ENCODE results near the gene WRNIP1. TPM values are rescaled to one million over a fixed set of nuclear protein-coding genes. Genes with fewer than 3 reads are reported as not detected.

The WRNIP1 gene
- total and polyA plus RNA-seq, 2 of the 8 experiments (the other 6 are each of a cell fraction or from before 2014, with no cell fraction given) = 38.2 to 39.2 TPM

DNA sequence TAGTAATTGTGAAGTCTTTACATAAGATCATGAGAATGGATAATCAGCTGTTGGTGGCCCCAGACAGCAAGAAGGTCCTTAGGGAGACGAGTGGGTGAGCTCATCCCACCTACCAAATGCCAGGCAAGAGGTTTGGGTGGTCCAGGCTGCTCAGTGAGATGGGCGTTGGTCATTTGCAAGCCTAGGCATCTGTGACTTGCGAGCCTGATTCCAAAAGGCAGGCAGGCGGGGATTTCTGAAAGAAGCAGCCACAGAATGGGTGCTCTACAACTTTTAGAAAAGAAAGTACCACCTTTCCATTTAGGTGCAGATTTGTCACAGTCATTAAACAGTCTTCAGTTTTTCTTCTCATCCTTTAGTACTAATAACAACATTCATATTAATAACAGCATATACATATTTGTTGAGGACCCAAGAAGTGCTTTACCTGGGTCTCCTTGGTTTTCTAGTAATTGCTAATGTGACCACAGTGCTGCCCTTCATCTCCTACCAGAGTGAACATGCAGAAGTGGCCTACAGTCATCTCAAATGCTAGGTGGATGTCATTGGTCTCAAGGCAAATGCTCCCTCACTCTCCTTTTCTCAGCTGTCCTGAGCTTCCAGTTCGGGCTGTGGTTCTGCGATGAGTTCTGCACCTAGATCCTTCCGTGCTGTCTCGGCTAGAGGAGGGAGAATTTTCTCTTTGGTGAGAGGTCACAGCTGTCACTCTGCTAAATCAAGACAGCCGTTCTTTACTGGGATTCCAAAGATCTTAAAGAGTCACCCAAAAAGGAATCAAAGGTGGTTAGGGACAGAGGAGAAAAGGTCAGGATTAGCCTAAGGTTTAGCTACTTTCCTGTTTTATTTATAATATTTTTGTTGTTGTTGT, 2.7 kb downstream of the WRNIP1 start:
- Histone ChIP-seq H4K20me1 (replicated peaks in 1 of 2; ENCODE audit: control insufficient read depth in 1 of 2, insufficient read depth in 2 of 2, low read length in 2 of 2) (peaks cover 14 to 22% of the 10 kb centered on the region in 2 experiments), H3K27me3 (replicated peaks in 1 of 4; ENCODE audit: control insufficient read depth in 3 of 4, extremely low read depth in 1 of 4, insufficient read depth in 3 of 4, low read length in 3 of 4) (no peaks in the 10 kb centered on the region), H2BK20ac (ENCODE audit: low read length) (no peak overlapping the region), H3K36me3 (ENCODE audit: control insufficient read depth in 2 of 4, insufficient read depth in 4 of 4, low read length in 3 of 4) (peaks cover 0 to 19% (median 1%) of the 10 kb centered on the region in 4 experiments; a peak in 2 of 8 replicates), H3K4me1 (replicated peaks in 1 of 4; ENCODE audit: control insufficient read depth in 3 of 4, insufficient read depth in 4 of 4, low read length in 3 of 4) (peaks cover 0 to 11% (median 8%) of the 10 kb centered on the region in 4 experiments; a peak in 4 of 7 replicates), H3K4me3 (ENCODE audit: extremely low read depth in 1 of 4, insufficient read depth in 2 of 4, low read depth in 3 of 4, low read length in 4 of 4) (peak overlapping the region; percentile 36 to 94 (median 60); a peak in 7 of 8 replicates), H2BK120ac (replicated peaks; ENCODE audit: low read depth, low read length) (no peak overlapping the region), H4K91ac (replicated peaks; ENCODE audit: insufficient read length, low read length) (no peak overlapping the region), H4K5ac (ENCODE audit: insufficient read length, low read depth, low read length) (no peak overlapping the region), H3K23me2 (ENCODE audit: low read depth, low read length) (peaks cover 11% of the 10 kb centered on the region), H2AK5ac (ENCODE audit: low read depth, low read length) (no peak overlapping the region), H4K8ac (ENCODE audit: extremely low read depth, insufficient read depth, low read length) (no peak overlapping the region), H2BK15ac (ENCODE audit: low read length) (no peak overlapping the region), H3K9me3 (ENCODE audit: insufficient read depth in 2 of 2, low read depth in 1 of 2, low read length in 1 of 2) (no peaks in the 10 kb centered on the region), H2AFZ (ENCODE audit: low read length) (no peak overlapping the region), H2BK5ac (ENCODE audit: low read depth, low read length) (no peak overlapping the region), H3K56ac (replicated peaks; ENCODE audit: insufficient read length, low read depth, low read length) (no peak overlapping the region), H3K79me2 (ENCODE audit: control insufficient read depth in 1 of 2, insufficient read depth in 2 of 2, low read length in 2 of 2) (peaks cover 16 to 68% of the 10 kb centered on the region in 2 experiments), H3K4ac (replicated peaks; ENCODE audit: insufficient read length, low read depth, low read length) (no peak overlapping the region), H3K18ac (ENCODE audit: extremely low read depth, low read length) (no peak overlapping the region), H3K14ac (ENCODE audit: insufficient read length) (no peak overlapping the region), H2BK12ac (ENCODE audit: low read depth, low read length) (no peak overlapping the region), H3K27ac (ENCODE audit: low read depth, low read length) (no peak overlapping the region), H3K79me1 (ENCODE audit: low read depth, low read length) (peaks cover 24% of the 10 kb centered on the region), H3K9ac (replicated peaks in 1 of 4; ENCODE audit: extremely low read depth in 1 of 4, low read depth in 3 of 4, low read length in 3 of 4) (peak overlapping the region in 1 of 4 experiments; percentile 56; a peak in 1 of 7 replicates), H3K4me2 (ENCODE audit: insufficient read depth in 1 of 2, low read depth in 2 of 2, low read length in 2 of 2) (peak overlapping the region; percentile 83 to 88), H3K23ac (ENCODE audit: insufficient read length) (no peak overlapping the region)
- FAIRE-seq = no peak
- ChIA-PET CTCF (ENCODE audit: partially characterized antibody) (interaction anchor here (0.8 to 3.9 kb wide), 11 partner anchors 9 to 195 kb away, joined by 3 to 20 read pairs (median 4); partner anchors contain the start of genes MYLK4 and SERPINB1), POLR2A (ENCODE audit: partially characterized antibody) (interaction anchor here (1.2 to 5.6 kb wide), 6 partner anchors 9 to 296 kb away, joined by 3 to 21 read pairs (median 4); no protein-coding TSS in a partner anchor)
- no peak for DNase-seq (ENCODE audit: low read depth in 1 of 2, low spot score in 2 of 2)
- 84% methylated on average over 9 of the region's 9 CpGs; no CpG with 5 or more reads in 1 of the 2 experiments for WGBS, 2 experiments (ENCODE audit: extremely low coverage in 1 of 2, insufficient coverage in 1 of 2, insufficient read length in 1 of 2, insufficient replicate concordance in 2 of 2, low coverage in 1 of 2, low lambda C conversion rate in 2 of 2, missing lambda C conversion rate in 1 of 2)
- TF ChIP-seq TCF12 (IDR thresholded peaks at IDR 0.05; ENCODE audit: low read depth, low read length) = no peak
- no peak for TF ChIP-seq HDAC6 (IDR thresholded peaks at IDR 0.05; ENCODE audit: low read depth, low read length)

All from H1 (cell line).